Measurements from ENCODE around the gene RPP25L.

GRCh38 chr9:34647651-34648050 is 35.8 kb upstream of the RPP25L start:
- no peak for TF ChIP-seq POLR2A (IDR thresholded peaks at IDR 0.05)
- TF ChIP-seq CTCF (IDR thresholded peaks at IDR 0.05) = no peak
